GM12873 (cell line): Measurements from ENCODE around the gene SPON2.

Experiments
- CTCF ChIP-seq: IDR thresholded peaks from 2 replicates; pipeline ENCODE4 v1.5.1; 2012; ENCODE audit warnings: low read depth, mild to moderate bottlenecking, moderate library complexity, low read length, control low read depth; ENCODE audit not compliant: insufficient read depth; ENCODE audit errors: missing control alignments

The SPON2 gene

GRCh38 chr4:1178300-1179088 is 6.1 kb upstream of the SPON2 start:
- TF ChIP-seq CTCF = no peak

GRCh38 chr4:1177274-1178141 is 5.1 kb upstream of the SPON2 start:
- TF ChIP-seq CTCF = no peak

- no peak for TF ChIP-seq CTCF
Measured at GRCh38 chr4:1176398-1177273, 4.3 kb upstream of the SPON2 start.

GRCh38 chr4:1175635-1176229 is 3.3 kb upstream of the SPON2 start:
- TF ChIP-seq CTCF = no peak

GRCh38 chr4:1174941-1175634 is 2.7 kb upstream of the SPON2 start:
- TF ChIP-seq CTCF = no peak

GRCh38 chr4:1172971-1173757 is 781 bp upstream of the SPON2 start:
- no peak for TF ChIP-seq CTCF
